ENCODE data around the gene UNC5A. TPM values are rescaled to one million over a fixed set of nuclear protein-coding genes. Genes with fewer than 3 reads are reported as not detected.

UNC5A gene
- total RNA-seq, 1 donor from 2014 or later: not detected

- Mint-ChIP-seq H3K4me1 (no peaks in the 10 kb centered on the region), H3K36me3 (ENCODE audit: low read depth) (no peaks in the 10 kb centered on the region), H3K4me3 (no peak overlapping the region), H3K27me3 (peaks cover 6% of the 10 kb centered on the region), H3K27ac (no peak overlapping the region), H3K9me3 (no peaks in the 10 kb centered on the region)
- intact Hi-C loops (cut with micrococcal nuclease): no loop called here
- no peak for TF ChIP-seq CTCF (IDR thresholded peaks at IDR 0.05)
- DNase-seq (no peak), ATAC-seq (ENCODE audit: low read depth) (no peak)
- ChIA-PET CTCF (interaction anchor here (0.7 kb wide), 1 partner anchor 11 kb away, joined by 3 read pairs; no protein-coding TSS in a partner anchor), POLR2A (no interaction called here)
Observed at GRCh38 chr5:176886336-176887251, 76.2 kb downstream of the UNC5A start.

GRCh38 chr5:176887252-176887849 lies 77.0 kb downstream of the UNC5A start:
- Mint-ChIP-seq H3K9me3 (no peaks in the 10 kb centered on the region), H3K36me3 (ENCODE audit: low read depth) (no peaks in the 10 kb centered on the region), H3K27me3 (peaks cover 9% of the 10 kb centered on the region), H3K4me1 (no peaks in the 10 kb centered on the region), H3K4me3 (no peak overlapping the region), H3K27ac (no peak overlapping the region)
- no peak for ATAC-seq (ENCODE audit: low read depth)
- TF ChIP-seq CTCF (IDR thresholded peaks at IDR 0.05): no peak
- ChIA-PET CTCF (no interaction called here), POLR2A (no interaction called here)
- intact Hi-C loops (cut with micrococcal nuclease): no loop called here
- no peak for DNase-seq

GRCh38 chr5:176888016-176888864 lies 77.9 kb downstream of the UNC5A start:
- Mint-ChIP-seq H3K27ac (no peak overlapping the region), H3K9me3 (no peaks in the 10 kb centered on the region), H3K27me3 (peaks cover 9% of the 10 kb centered on the region), H3K4me1 (no peaks in the 10 kb centered on the region), H3K36me3 (ENCODE audit: low read depth) (no peaks in the 10 kb centered on the region), H3K4me3 (no peak overlapping the region)
- DNase-seq (no peak), ATAC-seq (ENCODE audit: low read depth) (no peak)
- intact Hi-C loops (cut with micrococcal nuclease): no loop called here
- no peak for TF ChIP-seq CTCF (IDR thresholded peaks at IDR 0.05)
- POLR2A ChIA-PET: no interaction called here
- CTCF ChIA-PET: no interaction called here

GRCh38 chr5:176888865-176889165 lies 78.5 kb downstream of the UNC5A start:
- no peak overlapping the region for H3K27ac Mint-ChIP-seq
- no peaks in the 10 kb centered on the region for H3K36me3 Mint-ChIP-seq (ENCODE audit: low read depth)
- peaks cover 9% of the 10 kb centered on the region for H3K27me3 Mint-ChIP-seq
- ChIA-PET CTCF (no interaction called here), POLR2A (no interaction called here)
- TF ChIP-seq CTCF (IDR thresholded peaks at IDR 0.05): no peak
- DNase-seq: no peak
- intact Hi-C loops (cut with micrococcal nuclease): no loop called here
- no peak for ATAC-seq (ENCODE audit: low read depth)
- H3K9me3 Mint-ChIP-seq: no peaks in the 10 kb centered on the region
- H3K4me3 Mint-ChIP-seq: no peak overlapping the region
- no peaks in the 10 kb centered on the region for H3K4me1 Mint-ChIP-seq

Measured in activated B cell treated with CpG ODN at 0.5 μM for 24 hours (primary cell).